ENCODE results near the gene ZNHIT2. TPM values are rescaled to one million over a fixed set of nuclear protein-coding genes. Genes with fewer than 3 reads are reported as not detected.
"Not testable (repeated sequence)": the region's sequence is repeated elsewhere in the genome, so short reads cannot be mapped to it uniquely, and the experiment has no call there.

Gene ZNHIT2
- total RNA-seq, 1 donor from 2014 or later, result 11.3 TPM

- H3K4me3 Mint-ChIP-seq (ENCODE audit: low read depth); H3K36me3 Mint-ChIP-seq (ENCODE audit: low read depth); H3K27ac Mint-ChIP-seq; H3K27me3 Mint-ChIP-seq (ENCODE audit: low read depth); intact Hi-C loops (cut with micrococcal nuclease); H3K9me3 Mint-ChIP-seq; DNase-seq (ENCODE audit: low spot score): not testable (repeated sequence)
- H3K4me1 Mint-ChIP-seq (ENCODE audit: low read depth), result peaks cover 13% of the 10 kb centered on the region
Measured at GRCh38 chr11:65150131-65150508, 32.6 kb upstream of the ZNHIT2 start.

GRCh38 chr11:65148657-65149056, 31.2 kb upstream of the ZNHIT2 start:
- Mint-ChIP-seq H3K9me3 (no peaks in the 10 kb centered on the region), H3K4me1 (ENCODE audit: low read depth) (peaks cover 13% of the 10 kb centered on the region), H3K27ac (no peak overlapping the region), H3K4me3 (ENCODE audit: low read depth) (no peak overlapping the region), H3K36me3 (ENCODE audit: low read depth) (no peaks in the 10 kb centered on the region), H3K27me3 (ENCODE audit: low read depth) (peaks cover 10% of the 10 kb centered on the region)
- intact Hi-C loops (cut with micrococcal nuclease), result no loop called here
- DNase-seq (ENCODE audit: low spot score), result no peak

- H3K36me3 Mint-ChIP-seq (ENCODE audit: low read depth), result no peaks in the 10 kb centered on the region
- peaks cover 11% of the 10 kb centered on the region for H3K4me1 Mint-ChIP-seq (ENCODE audit: low read depth)
Measured at GRCh38 chr11:65147352-65148075, 30.0 kb upstream of the ZNHIT2 start.

GRCh38 chr11:65141896-65142494, 24.5 kb upstream of the ZNHIT2 start:
- H3K4me1 Mint-ChIP-seq (ENCODE audit: low read depth), result no peaks in the 10 kb centered on the region
- DNase-seq (ENCODE audit: low spot score), result no peak
- peaks cover 26% of the 10 kb centered on the region for H3K27me3 Mint-ChIP-seq (ENCODE audit: low read depth)
- no peak overlapping the region for H3K4me3 Mint-ChIP-seq (ENCODE audit: low read depth)
- no peak overlapping the region for H3K27ac Mint-ChIP-seq
- H3K36me3 Mint-ChIP-seq (ENCODE audit: low read depth), result no peaks in the 10 kb centered on the region
- intact Hi-C loops (cut with micrococcal nuclease), result no loop called here
- no peaks in the 10 kb centered on the region for H3K9me3 Mint-ChIP-seq

More at GRCh38 chr11:65147352-65148075, 30.0 kb upstream of the ZNHIT2 start:
- Mint-ChIP-seq H3K4me3 (ENCODE audit: low read depth) (no peak overlapping the region), H3K9me3 (no peaks in the 10 kb centered on the region), H3K27me3 (ENCODE audit: low read depth) (peaks cover 10% of the 10 kb centered on the region), H3K27ac (no peak overlapping the region)
- intact Hi-C loops (cut with micrococcal nuclease), result no loop called here
- DNase-seq (ENCODE audit: low spot score), result no peak

GRCh38 chr11:65136515-65137096, 19.1 kb upstream of the ZNHIT2 start:
- H3K4me1 Mint-ChIP-seq (ENCODE audit: low read depth), result peaks cover 26% of the 10 kb centered on the region
- H3K9me3 Mint-ChIP-seq, result no peaks in the 10 kb centered on the region
- H3K36me3 Mint-ChIP-seq (ENCODE audit: low read depth), result peaks cover 15% of the 10 kb centered on the region
- no peak overlapping the region for H3K27ac Mint-ChIP-seq
- H3K4me3 Mint-ChIP-seq (ENCODE audit: low read depth), result peak overlapping the region; percentile 74
- peaks cover 11% of the 10 kb centered on the region for H3K27me3 Mint-ChIP-seq (ENCODE audit: low read depth)
- intact Hi-C loops (cut with micrococcal nuclease), result no loop called here
- no peak for DNase-seq (ENCODE audit: low spot score)

GRCh38 chr11:65135633-65136145, 18.2 kb upstream of the ZNHIT2 start:
- Mint-ChIP-seq H3K4me3 (ENCODE audit: low read depth) (peak overlapping the region; percentile 96), H3K27me3 (ENCODE audit: low read depth) (peaks cover 4% of the 10 kb centered on the region), H3K4me1 (ENCODE audit: low read depth) (peaks cover 26% of the 10 kb centered on the region), H3K9me3 (no peaks in the 10 kb centered on the region), H3K36me3 (ENCODE audit: low read depth) (peaks cover 24% of the 10 kb centered on the region), H3K27ac (peak overlapping the region; percentile 99)
- DNase-seq (ENCODE audit: low spot score), result no peak
- intact Hi-C loops (cut with micrococcal nuclease), result loop anchor here (1.0 to 2.0 kb wide), 4 partner anchors 13 to 108 kb away; partner anchors contain the start of genes CAPN1, FAU, MRPL49 and SNX15

GRCh38 chr11:65134952-65135632, 17.6 kb upstream of the ZNHIT2 start:
- Mint-ChIP-seq H3K36me3 (ENCODE audit: low read depth) (peaks cover 27% of the 10 kb centered on the region), H3K4me1 (ENCODE audit: low read depth) (peaks cover 26% of the 10 kb centered on the region), H3K27ac (peak overlapping the region; percentile 99), H3K27me3 (ENCODE audit: low read depth) (peaks cover 2% of the 10 kb centered on the region), H3K4me3 (ENCODE audit: low read depth) (peak overlapping the region; percentile 96), H3K9me3 (no peaks in the 10 kb centered on the region)
- intact Hi-C loops (cut with micrococcal nuclease), result loop anchor here (1.0 to 5.0 kb wide), 5 partner anchors 13 to 127 kb away; partner anchors contain the start of genes CAPN1, FAU, MRPL49 and POLA2
- peak; percentile 86 for DNase-seq (ENCODE audit: low spot score)

- Mint-ChIP-seq H3K4me3 (ENCODE audit: low read depth) (peak within 1 kb of the TSS; percentile 96), H3K27me3 (ENCODE audit: low read depth) (no peaks in the 10 kb centered on the region), H3K36me3 (ENCODE audit: low read depth) (peaks cover 32% of the 10 kb centered on the region), H3K9me3 (no peaks in the 10 kb centered on the region), H3K27ac (peak within 1 kb of the TSS; percentile 99), H3K4me1 (ENCODE audit: low read depth) (peaks cover 26% of the 10 kb centered on the region)
- DNase-seq (ENCODE audit: low spot score), result peak; percentile 90
- intact Hi-C loops (cut with micrococcal nuclease), result loop anchor here (2.0 to 5.0 kb wide), 3 partner anchors 18 to 128 kb away; partner anchors contain the start of genes CAPN1, POLA2 and ZNHIT2
Measured at GRCh38 chr11:65134240-65134951, 16.9 kb upstream of the ZNHIT2 start, which contains the start of gene SYVN1. SYVN1 (minus strand) TSS chr11:65134519; CDS start chr11:65133601, 918 bp downstream.

- Mint-ChIP-seq H3K4me3 (ENCODE audit: low read depth) (peak overlapping the region; percentile 96), H3K4me1 (ENCODE audit: low read depth) (peaks cover 26% of the 10 kb centered on the region), H3K9me3 (no peaks in the 10 kb centered on the region), H3K36me3 (ENCODE audit: low read depth) (peaks cover 35% of the 10 kb centered on the region), H3K27ac (peak overlapping the region; percentile 99), H3K27me3 (ENCODE audit: low read depth) (no peaks in the 10 kb centered on the region)
- intact Hi-C loops (cut with micrococcal nuclease), result loop anchor here (2.0 to 5.0 kb wide), 3 partner anchors 17 to 129 kb away; partner anchors contain the start of genes CAPN1, POLA2 and ZNHIT2
- DNase-seq (ENCODE audit: low spot score), result peak; percentile 12
Measured at GRCh38 chr11:65133724-65134123, 16.2 kb upstream of the ZNHIT2 start.

GRCh38 chr11:65132988-65133700, 15.6 kb upstream of the ZNHIT2 start:
- Mint-ChIP-seq H3K9me3 (no peaks in the 10 kb centered on the region), H3K36me3 (ENCODE audit: low read depth) (peaks cover 41% of the 10 kb centered on the region), H3K4me1 (ENCODE audit: low read depth) (peaks cover 26% of the 10 kb centered on the region), H3K27me3 (ENCODE audit: low read depth) (no peaks in the 10 kb centered on the region), H3K4me3 (ENCODE audit: low read depth) (peak overlapping the region; percentile 96), H3K27ac (peak overlapping the region; percentile 99)
- peak; percentile 49 for DNase-seq (ENCODE audit: low spot score)
- intact Hi-C loops (cut with micrococcal nuclease), result loop anchor here (5.0 kb wide), 1 partner anchor 129 kb away; the partner anchor contains the start of gene POLA2

- no peaks in the 10 kb centered on the region for H3K27me3 Mint-ChIP-seq (ENCODE audit: low read depth)
- DNase-seq (ENCODE audit: low spot score), result no peak
- peaks cover 47% of the 10 kb centered on the region for H3K36me3 Mint-ChIP-seq (ENCODE audit: low read depth)
- intact Hi-C loops (cut with micrococcal nuclease), result loop anchor here (5.0 kb wide), 1 partner anchor 130 kb away; the partner anchor contains the start of gene POLA2
- H3K4me1 Mint-ChIP-seq (ENCODE audit: low read depth), result peaks cover 26% of the 10 kb centered on the region
- no peak overlapping the region for H3K27ac Mint-ChIP-seq
- peak overlapping the region; percentile 96 for H3K4me3 Mint-ChIP-seq (ENCODE audit: low read depth)
- no peaks in the 10 kb centered on the region for H3K9me3 Mint-ChIP-seq
Measured at GRCh38 chr11:65132238-65132987, 14.9 kb upstream of the ZNHIT2 start.
